ENCODE data around the gene MRC2. TPM values are rescaled to one million over a fixed set of nuclear protein-coding genes. Genes with fewer than 3 reads are reported as not detected.

MRC2 gene
- polyA plus RNA-seq, 1 of the 3 experiments (the other 2 are of a cell fraction), result 213 TPM

GRCh38 chr17:62581764-62582163 is 45.7 kb upstream of the MRC2 start (continued):
- TF ChIP-seq, protein P1, sequence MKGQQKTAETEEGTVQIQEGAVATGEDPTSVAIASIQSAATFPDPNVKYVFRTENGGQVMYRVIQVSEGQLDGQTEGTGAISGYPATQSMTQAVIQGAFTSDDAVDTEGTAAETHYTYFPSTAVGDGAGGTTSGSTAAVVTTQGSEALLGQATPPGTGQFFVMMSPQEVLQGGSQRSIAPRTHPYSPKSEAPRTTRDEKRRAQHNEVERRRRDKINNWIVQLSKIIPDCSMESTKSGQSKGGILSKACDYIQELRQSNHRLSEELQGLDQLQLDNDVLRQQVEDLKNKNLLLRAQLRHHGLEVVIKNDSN (IDR thresholded peaks at IDR 0.05; ENCODE audit: borderline replicate concordance, low read depth), result no peak
- no peak for TF ChIP-seq ELF1 (IDR thresholded peaks at IDR 0.05)
- no peak for TF ChIP-seq YY1 (IDR thresholded peaks at IDR 0.05; ENCODE audit: low read depth)
- TF ChIP-seq IRF3 (IDR thresholded peaks at IDR 0.05; ENCODE audit: low read depth, low read length), result no peak
- no peak for TF ChIP-seq NRF1 (IDR thresholded peaks at IDR 0.05; ENCODE audit: low read depth, low read length)
- TF ChIP-seq, protein P2, sequence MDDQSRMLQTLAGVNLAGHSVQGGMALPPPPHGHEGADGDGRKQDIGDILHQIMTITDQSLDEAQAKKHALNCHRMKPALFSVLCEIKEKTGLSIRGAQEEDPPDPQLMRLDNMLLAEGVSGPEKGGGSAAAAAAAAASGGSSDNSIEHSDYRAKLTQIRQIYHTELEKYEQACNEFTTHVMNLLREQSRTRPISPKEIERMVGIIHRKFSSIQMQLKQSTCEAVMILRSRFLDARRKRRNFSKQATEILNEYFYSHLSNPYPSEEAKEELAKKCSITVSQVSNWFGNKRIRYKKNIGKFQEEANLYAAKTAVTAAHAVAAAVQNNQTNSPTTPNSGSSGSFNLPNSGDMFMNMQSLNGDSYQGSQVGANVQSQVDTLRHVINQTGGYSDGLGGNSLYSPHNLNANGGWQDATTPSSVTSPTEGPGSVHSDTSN (IDR thresholded peaks at IDR 0.05), result no peak
- TF ChIP-seq CHD2 (IDR thresholded peaks at IDR 0.05; ENCODE audit: low read length, partially characterized antibody), result no peak

GRCh38 chr17:62587554-62587953 is 39.9 kb upstream of the MRC2 start:
- no peaks in the 10 kb centered on the region for H3K9me2 ChIP-seq
- no peak overlapping the region for H3K4me3 ChIP-seq (ENCODE audit: low read depth in 2 of 2, low read length in 1 of 2)
- H3K27me3 ChIP-seq (ENCODE audit: insufficient read depth), result no peaks in the 10 kb centered on the region
- no peaks in the 10 kb centered on the region; a peak in 2 of 4 replicates for H3K4me1 ChIP-seq (ENCODE audit: control insufficient read depth in 1 of 2, insufficient read depth in 2 of 2, low read depth in 1 of 2, low read length in 1 of 2)
- H3K27ac ChIP-seq (ENCODE audit: low read depth in 2 of 2, low read length in 1 of 2), result no peak overlapping the region
- H3K79me2 ChIP-seq (ENCODE audit: insufficient read depth), result peaks cover 38% of the 10 kb centered on the region; the same call in 1 of the 2 replicates
- no peaks in the 10 kb centered on the region for H3K9me3 ChIP-seq
- CTCF ChIA-PET, result interaction anchor here (0.7 to 0.9 kb wide), 2 partner anchors 10 to 84 kb away, joined by 3 read pairs; no protein-coding TSS in a partner anchor
- no peak for DNase-seq
- WGBS (ENCODE audit: low lambda C conversion rate), result 92% methylated on average over 2 of the region's 2 CpGs
- H3F3A ChIP-seq (replicated peaks; ENCODE audit: insufficient read depth), result peaks cover 21% of the 10 kb centered on the region
- H4K20me1 ChIP-seq (ENCODE audit: insufficient read depth), result no peaks in the 10 kb centered on the region
- POLR2A ChIA-PET, result no interaction called here
- TF ChIP-seq POLR2AphosphoS5 (IDR thresholded peaks at IDR 0.05; ENCODE audit: low read depth, low read length), result no peak
- TF ChIP-seq, protein P2 (IDR thresholded peaks at IDR 0.05), result no peak
- TF ChIP-seq GABPA (IDR thresholded peaks at IDR 0.05; ENCODE audit: low read depth), result no peak
- TF ChIP-seq RFX5 (IDR thresholded peaks at IDR 0.05; ENCODE audit: low read length), result no peak
- peaks cover 31 to 75% of the 10 kb centered on the region in 2 experiments for H3K36me3 ChIP-seq (replicated peaks in 1 of 2; ENCODE audit: control insufficient read depth in 1 of 2, insufficient read depth in 2 of 2, low read length in 1 of 2)
- no peak overlapping the region for H3K9ac ChIP-seq
- no peak overlapping the region for H2AFZ ChIP-seq (ENCODE audit: low read depth)
- no peak overlapping the region for H3K4me2 ChIP-seq

DNA sequence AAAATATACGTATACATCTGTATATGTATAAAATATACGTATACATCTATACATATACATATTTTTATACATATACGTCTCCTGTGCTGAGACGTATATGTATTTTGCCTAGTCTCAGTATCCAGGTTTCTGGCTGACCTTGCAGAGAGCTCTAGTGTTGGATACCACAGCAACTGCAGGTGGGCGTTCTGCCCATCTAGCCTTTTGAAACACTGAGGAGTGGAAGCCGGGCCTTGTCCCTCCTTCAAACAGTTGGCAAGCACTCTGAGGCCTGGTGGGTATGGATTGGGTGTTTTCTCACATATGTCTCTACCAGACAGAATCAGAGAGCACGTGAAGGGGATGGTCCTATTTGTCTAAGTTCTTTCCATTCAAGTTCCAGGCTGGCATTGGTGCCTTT is 39.4 kb upstream of the MRC2 start:
- H3K27me3 ChIP-seq (ENCODE audit: insufficient read depth), result no peaks in the 10 kb centered on the region
- WGBS (ENCODE audit: low lambda C conversion rate), result 97% methylated on average over 7 of the region's 7 CpGs
- no peaks in the 10 kb centered on the region for H3K9me3 ChIP-seq
- H3K9ac ChIP-seq, result no peak overlapping the region
- H3K4me3 ChIP-seq (ENCODE audit: low read depth in 2 of 2, low read length in 1 of 2), result no peak overlapping the region
- H3K27ac ChIP-seq (ENCODE audit: low read depth in 2 of 2, low read length in 1 of 2), result no peak overlapping the region
- peaks cover 35% of the 10 kb centered on the region; the same call in 1 of the 2 replicates for H3K79me2 ChIP-seq (ENCODE audit: insufficient read depth)
- DNase-seq, result no peak
- H3K36me3 ChIP-seq (replicated peaks in 1 of 2; ENCODE audit: control insufficient read depth in 1 of 2, insufficient read depth in 2 of 2, low read length in 1 of 2), result peaks cover 34 to 69% of the 10 kb centered on the region in 2 experiments
- no peaks in the 10 kb centered on the region; a peak in 2 of 4 replicates for H3K4me1 ChIP-seq (ENCODE audit: control insufficient read depth in 1 of 2, insufficient read depth in 2 of 2, low read depth in 1 of 2, low read length in 1 of 2)
- no peaks in the 10 kb centered on the region for H4K20me1 ChIP-seq (ENCODE audit: insufficient read depth)
- H2AFZ ChIP-seq (ENCODE audit: low read depth), result no peak overlapping the region
- ChIA-PET CTCF (interaction anchor here (0.7 kb wide), 1 partner anchor 11 kb away, joined by 3 read pairs; no protein-coding TSS in a partner anchor), POLR2A (no interaction called here)
- H3F3A ChIP-seq (replicated peaks; ENCODE audit: insufficient read depth), result peaks cover 21% of the 10 kb centered on the region
- no peak overlapping the region for H3K4me2 ChIP-seq
- H3K9me2 ChIP-seq, result no peaks in the 10 kb centered on the region
- TF ChIP-seq, protein P1 (IDR thresholded peaks at IDR 0.05; ENCODE audit: borderline replicate concordance, low read depth), result no peak
- no peak for TF ChIP-seq GABPA (IDR thresholded peaks at IDR 0.05; ENCODE audit: low read depth)
- no peak for TF ChIP-seq NRF1 (IDR thresholded peaks at IDR 0.05; ENCODE audit: low read depth, low read length)
- no peak for TF ChIP-seq RAD21 (IDR thresholded peaks at IDR 0.05; ENCODE audit: low read length)
- TF ChIP-seq, protein P3, sequence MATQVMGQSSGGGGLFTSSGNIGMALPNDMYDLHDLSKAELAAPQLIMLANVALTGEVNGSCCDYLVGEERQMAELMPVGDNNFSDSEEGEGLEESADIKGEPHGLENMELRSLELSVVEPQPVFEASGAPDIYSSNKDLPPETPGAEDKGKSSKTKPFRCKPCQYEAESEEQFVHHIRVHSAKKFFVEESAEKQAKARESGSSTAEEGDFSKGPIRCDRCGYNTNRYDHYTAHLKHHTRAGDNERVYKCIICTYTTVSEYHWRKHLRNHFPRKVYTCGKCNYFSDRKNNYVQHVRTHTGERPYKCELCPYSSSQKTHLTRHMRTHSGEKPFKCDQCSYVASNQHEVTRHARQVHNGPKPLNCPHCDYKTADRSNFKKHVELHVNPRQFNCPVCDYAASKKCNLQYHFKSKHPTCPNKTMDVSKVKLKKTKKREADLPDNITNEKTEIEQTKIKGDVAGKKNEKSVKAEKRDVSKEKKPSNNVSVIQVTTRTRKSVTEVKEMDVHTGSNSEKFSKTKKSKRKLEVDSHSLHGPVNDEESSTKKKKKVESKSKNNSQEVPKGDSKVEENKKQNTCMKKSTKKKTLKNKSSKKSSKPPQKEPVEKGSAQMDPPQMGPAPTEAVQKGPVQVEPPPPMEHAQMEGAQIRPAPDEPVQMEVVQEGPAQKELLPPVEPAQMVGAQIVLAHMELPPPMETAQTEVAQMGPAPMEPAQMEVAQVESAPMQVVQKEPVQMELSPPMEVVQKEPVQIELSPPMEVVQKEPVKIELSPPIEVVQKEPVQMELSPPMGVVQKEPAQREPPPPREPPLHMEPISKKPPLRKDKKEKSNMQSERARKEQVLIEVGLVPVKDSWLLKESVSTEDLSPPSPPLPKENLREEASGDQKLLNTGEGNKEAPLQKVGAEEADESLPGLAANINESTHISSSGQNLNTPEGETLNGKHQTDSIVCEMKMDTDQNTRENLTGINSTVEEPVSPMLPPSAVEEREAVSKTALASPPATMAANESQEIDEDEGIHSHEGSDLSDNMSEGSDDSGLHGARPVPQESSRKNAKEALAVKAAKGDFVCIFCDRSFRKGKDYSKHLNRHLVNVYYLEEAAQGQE (IDR thresholded peaks at IDR 0.05; ENCODE audit: low read depth, low read length), result no peak
- TF ChIP-seq JUND (IDR thresholded peaks at IDR 0.05), result no peak
- TF ChIP-seq EP300 (IDR thresholded peaks at IDR 0.05; ENCODE audit: borderline replicate concordance in 1 of 2, low read depth in 1 of 2, low read length in 1 of 2), result no peak
- no peak for TF ChIP-seq IRF3 (IDR thresholded peaks at IDR 0.05; ENCODE audit: low read depth, low read length)
- no peak for TF ChIP-seq MXI1 (IDR thresholded peaks at IDR 0.05; ENCODE audit: low read depth, low read length)

Data from SK-N-SH (cell line).